Neural progenitor cell (in vitro differentiated cells): ENCODE measurements around the gene MMS19.

Experiments used
- CTCF ChIP-seq: fragments of 200-600 bp; sonication (generic); IDR thresholded peaks from 2 replicates; pipeline ENCODE4 v1.5.1; 2017; ENCODE audit warnings: antibody characterized with exemption, mild to moderate bottlenecking
- EZH2 ChIP-seq: fragments of 200-600 bp; sonication (generic); IDR thresholded peaks from 2 replicates; pipeline ENCODE4 v1.6.1; 2017; ENCODE audit warnings: antibody characterized with exemption, mild to moderate bottlenecking, moderate library complexity

GRCh38 chr10:97546456-97547270 lies 48.4 kb upstream of the MMS19 start:
- TF ChIP-seq CTCF (no peak), EZH2 (no peak)
